Naive thymus-derived CD4-positive, alpha-beta T cell (primary cell): ENCODE measurements around the gene LRRN2. TPM values are rescaled to one million over a fixed set of nuclear protein-coding genes. Genes with fewer than 3 reads are reported as not detected.

Experiments used
- ATAC-seq: fragments of 150-1000 bp; cut with Tn5 transposase; 2 replicates; pipeline ENCODE4 v1.10.0; 2021; ENCODE audit warnings: mild to moderate bottlenecking, moderate library complexity
- CTCF ChIA-PET: fragments of 350-600 bp; sonication (Branson Sonifier 250); formaldehyde crosslinking; loops from one replicate; lab custom pipeline; 2021; ENCODE audit warnings: antibody characterized with exemption; lab: Charles Lee
- POLR2A ChIA-PET: fragments of 350-600 bp; sonication (Branson Sonifier 250); formaldehyde crosslinking; loops from one replicate; lab custom pipeline; 2021; ENCODE audit warnings: antibody characterized with exemption, inconsistent platforms; lab: Charles Lee
- DNase-seq, 9 donors: peaks; one replicate each; pipeline versions ENCODE4 v3.0.0 to v3.0.0-alpha.2; 2020 to 2022; ENCODE audit warnings: mixed read lengths in 1 of 9
- H3K27ac ChIP-seq: one replicate; pipeline ENCODE4 v1.7.0; 2013; ENCODE audit warnings: mild to moderate bottlenecking, low read depth, low read length, moderate library complexity
- H3K27me3 ChIP-seq, 2 donors: one replicate each; pipeline ENCODE4 v1.7.0; 2013; ENCODE audit warnings: low read length in 2 of 2, mild to moderate bottlenecking in 2 of 2, moderate library complexity in 2 of 2; ENCODE audit not compliant: control insufficient read depth in 2 of 2, insufficient read depth in 2 of 2
- H3K36me3 ChIP-seq, 3 experiments: 1 replicate in 2 of 3; 2 replicates in 1 of 3; pipeline ENCODE4 v1.7.0; 2013; ENCODE audit warnings: low read length in 3 of 3, mild to moderate bottlenecking in 3 of 3, moderate library complexity in 1 of 3; ENCODE audit not compliant: insufficient read depth in 3 of 3, control insufficient read depth in 2 of 3
- H3K4me1 ChIP-seq, 2 donors: one replicate each; pipeline ENCODE4 v1.7.0; 2013; ENCODE audit warnings: low read length in 2 of 2, mild to moderate bottlenecking in 2 of 2, moderate library complexity in 1 of 2; ENCODE audit not compliant: control insufficient read depth in 2 of 2, insufficient read depth in 2 of 2
- H3K4me3 ChIP-seq: 2 replicates; pipeline ENCODE4 v1.7.0; 2013; ENCODE audit warnings: mild to moderate bottlenecking, low read length
- H3K9me3 ChIP-seq, 3 experiments: 1 replicate in 2 of 3; 2 replicates in 1 of 3; pipeline ENCODE4 v1.7.0; 2013; ENCODE audit warnings: low read length in 3 of 3; ENCODE audit not compliant: control insufficient read depth in 2 of 3
- H3K27ac Mint-ChIP-seq, 9 donors: one replicate each; pipeline ENCODE4 v1.8.0; 2020 to 2022; ENCODE audit warnings: mixed read lengths in 9 of 9, mild to moderate bottlenecking in 8 of 9, moderate library complexity in 5 of 9, inconsistent platforms in 2 of 9
- H3K27me3 Mint-ChIP-seq, 5 donors: one replicate each; pipeline ENCODE4 v1.8.0; 2021 to 2022; ENCODE audit warnings: mixed read lengths in 5 of 5, mild to moderate bottlenecking in 1 of 5
- H3K36me3 Mint-ChIP-seq, 5 donors: one replicate each; pipeline ENCODE4 v1.8.0; 2020 to 2022; ENCODE audit warnings: mixed read lengths in 5 of 5, mild to moderate bottlenecking in 3 of 5, inconsistent platforms in 1 of 5
- H3K4me1 Mint-ChIP-seq, 7 donors: one replicate each; pipeline ENCODE4 v1.8.0; 2020 to 2022; ENCODE audit warnings: mixed read lengths in 7 of 7, mild to moderate bottlenecking in 3 of 7, inconsistent platforms in 1 of 7
- H3K4me3 Mint-ChIP-seq, 10 donors: one replicate each; pipeline ENCODE4 v1.8.0; 2020 to 2022; ENCODE audit warnings: mild to moderate bottlenecking in 10 of 10, mixed read lengths in 10 of 10, moderate library complexity in 6 of 10, inconsistent platforms in 2 of 10
- H3K9me3 Mint-ChIP-seq, 11 donors: one replicate each; pipeline ENCODE4 v1.8.0; 2020 to 2022; ENCODE audit warnings: mixed read lengths in 11 of 11, mild to moderate bottlenecking in 4 of 11, inconsistent platforms in 1 of 11, moderate library complexity in 1 of 11
- intact Hi-C, 2 donors: fragments of 100-400 bp; cut with micrococcal nuclease; formaldehyde crosslinking; loops; one replicate each; pipeline ENCODE4 v1.15.1; 2023
- polyA plus RNA-seq, 2 donors: library from polyadenylated mRNA; unstranded; fragments of 300-500 nt; fragmentation: Illumina TruSeq; gene quantifications; one replicate each; pipeline ENCODE4 v1.2.3, GENCODE V29; 2021
- total RNA-seq, 6 experiments: library from RNA in 5 of 6; stranded (reverse) in 5 of 6; gene quantifications; 1 replicate in 5 of 6; 2 replicates in 1 of 6; pipeline ENCODE4 v1.2.3 and lab custom pipeline; 2021 to 2026

The LRRN2 gene
- total and polyA plus RNA-seq, 7 experiments from 2014 or later: 1.3 TPM; not detected in 6

GRCh38 chr1:204677864-204678263 lies 7.7 kb downstream of the LRRN2 start:
- intact Hi-C loops: no loop called here
- H3K4me1 Mint-ChIP-seq: peaks cover 0 to 2% (median 0%) of the 10 kb centered on the region in 7 donors
- H3K9me3 Mint-ChIP-seq: no peaks in the 10 kb centered on the region
- no peak overlapping the region for H3K4me3 ChIP-seq
- no peaks in the 10 kb centered on the region for H3K36me3 Mint-ChIP-seq
- ATAC-seq (no peak), DNase-seq (no peak)
- H3K36me3 ChIP-seq: no peaks in the 10 kb centered on the region
- CTCF ChIA-PET: no interaction called here
- no peaks in the 10 kb centered on the region for H3K9me3 ChIP-seq
- H3K27me3 Mint-ChIP-seq: peaks cover 0 to 19% (median 4%) of the 10 kb centered on the region in 5 donors
- no peak overlapping the region for H3K27ac Mint-ChIP-seq
- no peaks in the 10 kb centered on the region for H3K27me3 ChIP-seq
- H3K4me3 Mint-ChIP-seq: no peak overlapping the region
- POLR2A ChIA-PET: no interaction called here
- no peak overlapping the region for H3K27ac ChIP-seq
- no peaks in the 10 kb centered on the region for H3K4me1 ChIP-seq

DNA sequence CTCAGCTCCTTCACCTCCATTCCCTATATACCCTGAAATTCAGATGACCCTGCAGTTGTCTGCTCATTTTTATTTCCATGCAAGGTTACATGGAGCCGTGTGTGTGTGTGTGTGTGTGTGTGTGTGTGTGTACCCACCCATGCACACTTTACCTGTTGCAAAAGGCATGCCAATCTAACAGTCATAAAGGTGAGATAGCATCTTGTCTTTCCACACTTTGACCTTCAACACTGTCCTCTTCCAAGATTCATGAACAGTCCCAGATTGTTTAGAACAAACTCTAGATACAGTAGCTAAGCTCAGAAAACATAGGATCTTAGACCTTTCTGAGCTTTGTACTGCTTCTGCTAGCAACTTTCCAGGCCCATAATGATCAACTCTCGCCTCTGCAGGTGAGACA lies 9.5 kb downstream of the LRRN2 start:
- H3K27me3 ChIP-seq: no peaks in the 10 kb centered on the region
- Mint-ChIP-seq H3K9me3 (no peaks in the 10 kb centered on the region), H3K4me3 (no peak overlapping the region)

GRCh38 chr1:204673909-204674649 lies 11.5 kb downstream of the LRRN2 start:
- Histone ChIP-seq H3K27me3 (no peaks in the 10 kb centered on the region), H3K27ac (no peak overlapping the region), H3K9me3 (no peaks in the 10 kb centered on the region), H3K36me3 (no peaks in the 10 kb centered on the region), H3K4me3 (no peak overlapping the region), H3K4me1 (no peaks in the 10 kb centered on the region)
- no peak overlapping the region for H3K27ac Mint-ChIP-seq
- peaks cover 0 to 11% (median under 1%) of the 10 kb centered on the region in 5 donors for H3K27me3 Mint-ChIP-seq
- H3K4me3 Mint-ChIP-seq: no peak overlapping the region
- no peak for ATAC-seq
- H3K4me1 Mint-ChIP-seq: peaks cover 0 to 2% (median 0%) of the 10 kb centered on the region in 7 donors
- no peaks in the 10 kb centered on the region for H3K36me3 Mint-ChIP-seq
- POLR2A ChIA-PET: no interaction called here
- CTCF ChIA-PET: interaction anchor here (1.1 kb wide), 1 partner anchor 90 kb away, joined by 3 read pairs; no protein-coding TSS in a partner anchor
- DNase-seq: no peak
- no peaks in the 10 kb centered on the region for H3K9me3 Mint-ChIP-seq
- intact Hi-C loops: no loop called here

More for the DNA sequence above, 9.5 kb downstream of the LRRN2 start:
- Mint-ChIP-seq H3K36me3 (no peaks in the 10 kb centered on the region), H3K27ac (no peak overlapping the region), H3K27me3 (peaks cover 0 to 11% (median 4%) of the 10 kb centered on the region in 5 donors), H3K4me1 (peaks cover 0 to 2% (median 0%) of the 10 kb centered on the region in 7 donors)
- no peak for ATAC-seq
- no peaks in the 10 kb centered on the region for H3K4me1 ChIP-seq
- no peak overlapping the region for H3K4me3 ChIP-seq
- ChIA-PET CTCF (no interaction called here), POLR2A (no interaction called here)
- no peaks in the 10 kb centered on the region for H3K9me3 ChIP-seq
- intact Hi-C loops: no loop called here
- no peak overlapping the region for H3K27ac ChIP-seq
- H3K36me3 ChIP-seq: no peaks in the 10 kb centered on the region
- DNase-seq: no peak

DNA sequence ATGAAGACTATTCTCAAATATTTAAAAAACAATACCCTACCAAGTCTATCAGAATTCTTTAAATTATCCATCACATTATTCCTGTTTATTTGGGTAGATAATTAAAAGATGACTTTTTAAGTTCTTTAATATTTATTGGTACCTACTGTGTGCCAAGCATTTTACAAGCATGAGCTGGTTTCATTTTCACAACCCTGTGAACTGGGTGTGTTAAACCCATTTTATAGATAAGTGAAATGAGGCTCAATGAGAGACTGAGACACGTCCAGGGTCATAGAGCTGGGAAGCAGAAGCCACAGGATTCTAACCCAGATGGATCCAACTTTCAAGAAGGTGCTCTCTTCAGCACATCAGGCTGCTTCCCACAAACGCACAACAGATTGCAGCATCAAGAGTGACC lies 12.3 kb downstream of the LRRN2 start:
- Histone ChIP-seq H3K4me3 (no peak overlapping the region), H3K4me1 (no peaks in the 10 kb centered on the region), H3K27me3 (no peaks in the 10 kb centered on the region), H3K9me3 (no peaks in the 10 kb centered on the region), H3K27ac (no peak overlapping the region), H3K36me3 (no peaks in the 10 kb centered on the region)
- H3K36me3 Mint-ChIP-seq: no peaks in the 10 kb centered on the region
- ChIA-PET POLR2A (no interaction called here), CTCF (interaction anchor here (1.1 kb wide), 1 partner anchor 90 kb away, joined by 3 read pairs; no protein-coding TSS in a partner anchor)
- no peak for DNase-seq
- H3K27ac Mint-ChIP-seq: no peak overlapping the region
- ATAC-seq: no peak
- no peak overlapping the region for H3K4me3 Mint-ChIP-seq
- intact Hi-C loops: no loop called here
- peaks cover 0 to 7% (median 0%) of the 10 kb centered on the region in 5 donors for H3K27me3 Mint-ChIP-seq
- H3K9me3 Mint-ChIP-seq: no peaks in the 10 kb centered on the region
- H3K4me1 Mint-ChIP-seq: no peaks in the 10 kb centered on the region

- intact Hi-C loops: no loop called here
- Mint-ChIP-seq H3K9me3 (no peaks in the 10 kb centered on the region), H3K4me3 (no peak overlapping the region), H3K4me1 (no peaks in the 10 kb centered on the region), H3K36me3 (no peaks in the 10 kb centered on the region), H3K27ac (no peak overlapping the region), H3K27me3 (peaks cover 0 to 6% (median under 1%) of the 10 kb centered on the region in 5 donors)
- no peaks in the 10 kb centered on the region for H3K9me3 ChIP-seq
- CTCF ChIA-PET: interaction anchor here (1.1 kb wide), 1 partner anchor 91 kb away, joined by 3 read pairs; no protein-coding TSS in a partner anchor
- POLR2A ChIA-PET: no interaction called here
- ATAC-seq (no peak), DNase-seq (no peak)
- H3K27ac ChIP-seq: no peak overlapping the region
- H3K27me3 ChIP-seq: no peaks in the 10 kb centered on the region
- no peak overlapping the region for H3K4me3 ChIP-seq
- H3K4me1 ChIP-seq: no peaks in the 10 kb centered on the region
- H3K36me3 ChIP-seq: no peaks in the 10 kb centered on the region
These were observed 12.9 kb downstream of the LRRN2 start for GRCh38 chr1:204672482-204673121.

- Mint-ChIP-seq H3K4me3 (no peak overlapping the region), H3K36me3 (no peaks in the 10 kb centered on the region), H3K4me1 (no peaks in the 10 kb centered on the region), H3K27me3 (peaks cover 0 to 8% (median 3%) of the 10 kb centered on the region in 5 donors), H3K27ac (no peak overlapping the region), H3K9me3 (no peaks in the 10 kb centered on the region)
- no peaks in the 10 kb centered on the region for H3K36me3 ChIP-seq
- CTCF ChIA-PET: no interaction called here
- no peak overlapping the region for H3K4me3 ChIP-seq
- no peaks in the 10 kb centered on the region for H3K9me3 ChIP-seq
- no peaks in the 10 kb centered on the region for H3K27me3 ChIP-seq
- H3K27ac ChIP-seq: no peak overlapping the region
- no peaks in the 10 kb centered on the region for H3K4me1 ChIP-seq
- POLR2A ChIA-PET: no interaction called here
- no peak for ATAC-seq
- no peak for DNase-seq
- intact Hi-C loops: no loop called here
These were observed 13.5 kb downstream of the LRRN2 start for GRCh38 chr1:204672069-204672468.
